SH-SY5Y (cell line): ENCODE results near the gene FUNDC1.

Experiments used
- GATA2 ChIP-seq: IDR thresholded peaks from 2 replicates; pipeline ENCODE4 v1.6.1; 2011; ENCODE audit warnings: mild to moderate bottlenecking, low read depth, low read length
- GATA3 ChIP-seq: IDR thresholded peaks from 2 replicates; pipeline ENCODE4 v1.6.1; 2011; ENCODE audit warnings: low read depth, mild to moderate bottlenecking, low read length, moderate library complexity

Gene FUNDC1

DNA sequence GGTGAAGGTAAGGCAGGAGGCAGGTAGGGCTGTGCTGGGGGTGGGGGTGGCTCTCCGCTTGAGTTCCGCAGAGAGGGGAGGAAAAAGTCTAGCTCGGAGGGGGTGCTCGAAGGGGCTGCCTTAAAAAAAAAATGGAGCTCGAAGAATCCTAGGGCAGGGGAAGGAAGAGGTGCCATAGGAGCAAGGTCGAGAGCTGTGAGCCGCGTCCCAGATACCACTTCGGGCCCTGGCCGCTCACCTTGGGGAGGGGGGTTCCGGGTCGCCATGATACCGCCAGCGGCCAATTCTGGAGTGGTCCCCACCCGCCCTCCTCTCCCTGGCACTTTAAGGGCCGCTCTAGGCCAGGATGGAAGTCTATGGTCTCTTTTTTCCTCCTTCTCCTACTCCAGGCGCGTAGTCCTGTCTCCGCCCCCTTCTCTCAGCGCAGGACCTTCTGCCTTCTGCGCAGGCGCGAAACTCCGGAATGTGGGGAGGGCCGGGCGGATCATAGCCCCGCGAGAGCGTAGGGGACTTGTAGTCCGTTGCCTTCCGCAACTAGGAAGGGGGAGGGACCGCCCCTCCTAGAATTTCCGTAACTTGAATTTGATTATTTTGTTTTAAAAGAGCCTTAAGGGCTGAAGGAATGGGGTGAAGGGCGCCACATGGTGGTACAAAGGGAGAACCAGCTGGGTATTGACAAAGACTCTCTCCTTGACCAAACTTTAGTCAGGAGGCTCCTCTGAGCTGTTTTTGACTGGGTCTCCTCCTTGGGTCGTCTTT is at the start of gene FUNDC1:
TSS of gene FUNDC1 (minus strand) at position 293 of the 759 bp plus-strand sequence. CDS start at position 266, 27 bp downstream.
- no peak for TF ChIP-seq GATA3

DNA sequence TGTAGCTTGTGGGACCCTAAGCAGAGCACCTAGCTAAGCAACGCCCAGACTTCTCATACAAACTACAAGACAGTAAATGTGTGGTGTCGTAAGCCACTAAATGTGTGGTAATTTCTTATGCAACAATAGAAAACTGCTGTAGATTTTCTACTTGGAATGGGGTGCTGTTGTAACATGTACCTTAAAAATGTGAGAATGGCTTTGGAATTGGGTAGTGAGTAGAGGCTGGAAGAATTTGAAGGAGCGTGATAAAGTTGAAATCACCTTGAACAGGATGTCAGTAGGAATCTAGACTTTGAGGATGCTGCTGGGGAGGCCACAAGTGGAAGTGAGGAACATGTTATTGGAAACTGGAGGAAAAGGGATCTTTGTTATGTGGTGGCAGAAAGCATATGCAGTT is 43.2 kb upstream of the FUNDC1 start:
- TF ChIP-seq GATA3 (no peak), GATA2 (no peak)

- TF ChIP-seq GATA3 (no peak), GATA2 (no peak)
These were observed 37.8 kb upstream of the FUNDC1 start for GRCh38 chrX:44580466-44580865.

- TF ChIP-seq GATA3 (no peak), GATA2 (no peak)
These were observed 29.8 kb upstream of the FUNDC1 start for GRCh38 chrX:44572340-44572938.

DNA sequence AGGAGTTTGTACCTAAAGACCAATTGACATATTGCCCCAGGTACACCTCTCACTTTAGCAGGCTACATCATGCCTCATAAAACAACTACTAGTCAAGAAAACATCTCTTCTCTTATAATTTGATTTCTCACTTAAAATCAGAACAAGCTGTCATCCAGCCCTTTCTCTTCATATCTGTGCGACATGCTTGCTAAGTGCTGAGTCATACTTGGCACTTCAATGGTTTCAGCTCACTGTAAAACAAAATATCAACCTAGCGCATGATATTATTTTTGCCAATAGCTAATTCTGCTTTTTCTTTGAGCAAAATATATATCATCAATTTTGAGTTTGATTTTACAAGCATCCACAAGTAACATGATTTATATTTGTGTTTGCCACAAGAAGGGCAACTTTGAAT is 27.9 kb upstream of the FUNDC1 start:
- TF ChIP-seq GATA2: no peak
- no peak for TF ChIP-seq GATA3

DNA sequence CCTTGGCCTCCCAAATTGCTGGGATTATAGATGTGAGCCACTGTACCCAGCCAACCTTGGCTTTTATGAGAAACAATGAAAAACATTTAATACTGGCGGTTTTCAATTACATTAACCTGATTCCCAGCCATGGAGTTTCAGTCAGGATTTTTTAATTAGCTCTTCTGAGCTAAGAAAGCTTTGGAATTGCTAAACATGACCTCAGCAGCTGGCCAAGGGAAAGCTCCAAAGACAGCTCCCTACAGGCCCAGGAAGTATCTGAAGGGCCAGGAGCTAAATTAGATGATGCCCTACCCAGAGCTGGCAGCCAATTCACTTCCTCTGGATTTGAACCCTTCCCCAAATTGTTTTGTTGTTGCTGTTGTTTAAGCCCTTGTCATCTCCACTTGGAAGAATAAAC is 26.5 kb upstream of the FUNDC1 start:
- no peak for TF ChIP-seq GATA2
- no peak for TF ChIP-seq GATA3

DNA sequence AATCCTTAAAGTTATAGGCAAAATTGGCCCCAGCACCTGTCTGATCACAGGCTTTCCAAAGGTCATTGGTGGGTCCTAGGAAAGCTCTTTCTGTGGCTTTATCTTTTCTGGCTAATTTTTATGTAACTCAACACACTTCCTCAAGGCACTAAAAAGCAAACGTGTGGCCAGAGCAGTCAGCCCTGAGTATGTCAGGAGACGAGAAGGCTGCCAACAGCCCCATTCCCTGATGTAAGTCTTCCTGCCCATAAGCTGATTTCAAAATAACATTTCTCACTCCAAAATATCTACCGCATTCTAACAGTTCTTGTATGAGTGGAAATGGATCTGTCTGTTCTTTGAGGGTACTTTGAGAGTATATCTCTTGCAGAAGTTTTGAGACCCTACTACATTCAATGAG is 25.5 kb upstream of the FUNDC1 start:
- TF ChIP-seq GATA3: no peak
- TF ChIP-seq GATA2: no peak

- TF ChIP-seq GATA3 (no peak), GATA2 (no peak)
These were observed 7.9 kb upstream of the FUNDC1 start for GRCh38 chrX:44550563-44550962.

DNA sequence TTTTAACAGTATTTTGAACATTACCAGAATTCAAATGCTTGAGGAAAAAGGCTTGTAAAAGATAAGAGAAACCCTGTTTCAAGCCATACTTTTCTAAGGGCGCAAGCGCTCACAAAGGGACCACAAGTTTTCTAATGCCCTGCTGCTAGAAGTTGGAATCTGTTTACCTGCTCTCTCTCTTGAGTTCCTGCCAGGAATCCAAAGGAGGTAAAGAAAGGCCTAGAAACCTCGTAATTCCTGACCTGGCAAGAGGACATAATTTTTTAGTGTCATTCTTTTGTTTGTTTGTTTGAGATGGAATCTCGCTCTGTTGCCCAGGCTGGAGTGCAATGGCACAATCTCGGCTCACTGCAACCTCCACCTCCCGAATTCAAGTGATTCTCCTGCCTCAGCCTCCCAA is 1.4 kb upstream of the FUNDC1 start:
- no peak for TF ChIP-seq GATA2
- no peak for TF ChIP-seq GATA3

DNA sequence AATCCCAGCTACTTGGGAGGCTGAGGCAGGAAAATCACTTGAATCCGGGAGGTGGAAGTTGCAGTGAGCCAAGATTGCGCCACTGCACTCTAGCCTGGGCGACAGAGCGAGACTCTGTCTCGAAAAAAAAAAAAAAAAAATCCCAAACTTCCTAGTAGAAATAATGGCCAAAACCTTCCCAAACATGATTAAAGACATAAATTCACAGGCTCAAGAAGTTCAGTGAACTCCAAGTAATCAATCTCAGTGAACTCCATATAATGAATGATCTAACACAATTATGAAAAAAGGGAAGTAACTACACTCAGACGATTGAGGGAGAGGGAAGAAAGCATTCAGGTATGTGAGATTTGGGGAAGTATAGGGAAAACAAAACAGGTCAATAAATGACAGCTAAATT is 6.5 kb downstream of the FUNDC1 start:
- TF ChIP-seq GATA2 (no peak), GATA3 (no peak)

- TF ChIP-seq GATA3 (no peak), GATA2 (no peak)
These were observed 13.3 kb downstream of the FUNDC1 start for GRCh38 chrX:44529310-44529709.

DNA sequence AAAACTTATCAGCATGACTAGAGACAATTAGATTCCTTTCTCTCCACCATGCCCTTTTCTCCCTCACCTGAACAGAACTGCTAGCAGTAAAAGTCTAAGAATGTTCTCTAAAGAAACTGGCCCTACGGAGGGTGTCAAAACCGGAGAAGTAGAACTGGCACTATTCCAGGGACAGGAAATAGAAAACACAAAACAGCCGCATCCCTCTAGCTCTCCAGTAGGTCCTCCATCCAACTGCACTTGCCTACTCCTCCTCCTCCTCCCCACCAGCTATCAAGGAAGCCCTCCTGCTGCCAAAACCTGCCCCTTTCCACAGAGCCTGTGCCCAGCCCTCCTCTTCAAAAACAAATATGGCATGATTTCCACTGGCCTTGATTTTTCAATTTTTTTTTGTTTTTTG is 28.4 kb downstream of the FUNDC1 start:
- no peak for TF ChIP-seq GATA3
- no peak for TF ChIP-seq GATA2

DNA sequence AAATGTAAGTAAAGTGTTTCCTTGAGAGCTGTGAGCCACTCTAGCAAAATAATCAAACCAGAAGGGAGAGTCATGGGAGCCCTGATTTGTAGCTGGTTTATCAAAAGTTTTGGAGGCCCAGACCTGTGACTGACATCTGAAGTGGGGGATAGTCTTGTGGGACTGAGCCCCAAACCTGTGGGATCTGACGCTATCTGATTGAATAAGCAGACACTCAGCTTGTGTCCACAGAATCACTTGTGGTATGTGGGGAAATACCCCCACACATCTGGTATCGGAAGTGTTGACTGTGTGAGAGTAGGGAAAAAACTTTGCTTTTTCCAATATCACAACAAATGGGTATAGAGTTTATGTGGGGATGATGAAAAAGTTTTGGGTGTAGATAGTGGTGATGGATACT is 35.4 kb downstream of the FUNDC1 start:
- TF ChIP-seq GATA2 (no peak), GATA3 (no peak)

- TF ChIP-seq GATA3 (no peak), GATA2 (no peak)
These were observed 36.0 kb downstream of the FUNDC1 start for GRCh38 chrX:44506678-44507077.

DNA sequence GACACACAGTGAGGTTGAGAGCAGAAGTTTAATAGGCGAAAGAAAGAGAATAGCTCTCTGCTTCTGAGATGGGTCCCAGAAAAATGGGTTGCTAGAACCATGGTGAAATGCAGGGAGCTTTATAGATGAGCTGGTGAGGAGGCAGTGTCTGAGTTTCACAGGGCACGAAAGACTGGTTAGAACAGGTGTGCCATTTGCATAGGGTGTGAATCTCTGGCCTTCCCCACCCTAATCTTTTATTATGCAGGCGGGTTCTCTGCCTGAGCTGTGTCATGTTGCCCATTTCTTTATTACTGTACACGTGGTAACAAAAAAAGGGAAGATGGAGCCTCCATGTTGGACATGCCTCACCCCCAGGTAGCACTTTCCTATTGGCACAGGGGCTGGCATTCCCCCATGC is 39.1 kb downstream of the FUNDC1 start:
- no peak for TF ChIP-seq GATA3
- TF ChIP-seq GATA2: no peak
